T47D (cell line): ENCODE data around the gene SHC4.
"Not testable (repeated sequence)": the region's sequence is repeated elsewhere in the genome, so short reads cannot be mapped to it uniquely, and the experiment has no call there.

ENCODE experiments used
- DNase-seq, 2 experiments: peaks; one replicate each; pipeline versions ENCODE4 v3.0.0 to v3.0.0-alpha.2; 2011 to 2012; ENCODE audit warnings: low read depth in 1 of 2, low spot score in 1 of 2
- JUND ChIP-seq: IDR thresholded peaks from 2 replicates; pipeline ENCODE4 v1.6.1; 2012; ENCODE audit warnings: low read depth
- in situ Hi-C: cut with HindIII; loops from 2 replicates; pipeline ENCODE4 v1.10.0; 2016; ENCODE audit warnings: low sequenced_read_pairs, low pct_unique_long_range_greater_than_20kb

SHC4 gene

DNA sequence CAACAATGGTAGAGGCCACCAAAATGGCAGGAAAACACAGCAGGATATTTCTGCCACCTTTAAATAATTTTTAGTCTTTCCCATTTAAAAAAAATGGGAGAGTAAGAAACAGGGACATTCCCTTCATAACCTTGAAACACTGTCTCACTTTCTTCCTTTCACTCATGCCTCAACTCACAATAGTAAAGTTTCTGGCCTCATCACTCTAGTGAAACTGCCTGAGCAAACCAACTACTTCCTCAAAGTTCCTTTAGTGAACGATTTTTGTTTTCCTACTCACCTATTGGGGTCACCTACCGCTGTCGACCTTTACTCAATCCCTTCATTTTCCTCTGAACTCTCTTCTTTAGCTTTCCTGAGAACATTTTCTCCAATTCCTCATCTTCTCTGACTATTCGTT, 33.0 kb downstream of the SHC4 start:
- no peak for TF ChIP-seq JUND
- in situ Hi-C loops, result no loop called here

GRCh38 chr15:48929661-48930060, 34.1 kb downstream of the SHC4 start:
- DNase-seq, result peak in 1 of 2 experiments; percentile 9
- no peak for TF ChIP-seq JUND
- in situ Hi-C loops, result no loop called here

More for the DNA sequence above, 33.0 kb downstream of the SHC4 start:
- DNase-seq, result no peak

DNA sequence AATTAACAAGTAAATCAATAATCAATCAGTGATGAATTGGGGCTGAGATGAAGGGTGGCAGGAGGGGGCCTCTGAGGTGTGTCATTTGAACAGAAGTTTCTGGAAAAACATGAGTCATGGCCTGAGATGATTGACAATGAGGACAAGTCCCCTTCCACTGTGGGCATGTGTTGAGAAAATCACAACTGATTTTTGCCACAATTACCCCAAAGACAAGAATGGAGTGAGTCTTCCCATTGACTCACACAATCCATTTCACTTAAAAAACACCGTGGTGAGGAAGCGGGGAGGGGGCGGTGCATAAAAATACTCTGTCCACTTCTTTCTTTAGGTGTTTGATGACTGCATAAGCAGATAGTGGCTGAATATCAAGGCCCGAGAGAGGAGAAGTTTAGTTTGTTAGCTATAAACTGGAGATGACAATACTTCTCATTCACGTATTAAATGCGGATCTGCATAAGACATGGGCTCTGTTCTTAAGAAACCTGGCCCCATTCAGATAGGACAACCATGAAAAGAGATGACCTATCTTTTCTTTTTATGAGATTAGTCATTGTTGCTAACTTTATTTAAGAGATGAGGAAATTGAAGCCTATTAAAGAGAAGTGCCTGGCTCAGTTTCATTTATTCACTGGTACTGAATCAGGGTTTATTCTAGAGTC, 34.7 kb downstream of the SHC4 start:
- no peak for TF ChIP-seq JUND

DNA sequence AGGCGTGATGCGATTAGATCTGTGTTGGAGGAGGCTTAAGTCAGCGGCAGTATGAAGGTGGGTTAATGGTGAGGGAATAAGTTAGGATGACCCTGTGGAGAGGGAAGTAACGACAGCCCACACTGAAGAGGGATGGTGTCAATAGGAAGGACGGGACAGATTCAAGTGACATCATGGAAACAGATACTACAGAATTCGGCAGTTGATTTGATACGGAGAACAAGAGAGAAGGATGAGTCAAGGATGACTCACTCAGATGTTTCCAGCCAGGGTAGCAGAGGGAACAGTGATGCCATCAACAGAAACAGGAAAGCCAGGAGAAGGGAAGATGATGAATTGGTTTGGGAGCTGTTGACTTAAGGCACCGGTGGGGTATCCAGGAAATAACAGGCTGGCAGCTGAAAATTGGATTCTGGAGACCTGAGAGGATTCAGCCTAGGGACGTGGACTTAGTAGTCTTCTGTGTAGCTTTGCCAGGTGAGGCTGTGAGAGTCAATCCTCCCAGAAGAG, 38.0 kb downstream of the SHC4 start:
- no peak for TF ChIP-seq JUND
- in situ Hi-C loops, result no loop called here
- no peak for DNase-seq

More for the DNA sequence above, 34.7 kb downstream of the SHC4 start:
- in situ Hi-C loops, result no loop called here
- no peak for DNase-seq

DNA sequence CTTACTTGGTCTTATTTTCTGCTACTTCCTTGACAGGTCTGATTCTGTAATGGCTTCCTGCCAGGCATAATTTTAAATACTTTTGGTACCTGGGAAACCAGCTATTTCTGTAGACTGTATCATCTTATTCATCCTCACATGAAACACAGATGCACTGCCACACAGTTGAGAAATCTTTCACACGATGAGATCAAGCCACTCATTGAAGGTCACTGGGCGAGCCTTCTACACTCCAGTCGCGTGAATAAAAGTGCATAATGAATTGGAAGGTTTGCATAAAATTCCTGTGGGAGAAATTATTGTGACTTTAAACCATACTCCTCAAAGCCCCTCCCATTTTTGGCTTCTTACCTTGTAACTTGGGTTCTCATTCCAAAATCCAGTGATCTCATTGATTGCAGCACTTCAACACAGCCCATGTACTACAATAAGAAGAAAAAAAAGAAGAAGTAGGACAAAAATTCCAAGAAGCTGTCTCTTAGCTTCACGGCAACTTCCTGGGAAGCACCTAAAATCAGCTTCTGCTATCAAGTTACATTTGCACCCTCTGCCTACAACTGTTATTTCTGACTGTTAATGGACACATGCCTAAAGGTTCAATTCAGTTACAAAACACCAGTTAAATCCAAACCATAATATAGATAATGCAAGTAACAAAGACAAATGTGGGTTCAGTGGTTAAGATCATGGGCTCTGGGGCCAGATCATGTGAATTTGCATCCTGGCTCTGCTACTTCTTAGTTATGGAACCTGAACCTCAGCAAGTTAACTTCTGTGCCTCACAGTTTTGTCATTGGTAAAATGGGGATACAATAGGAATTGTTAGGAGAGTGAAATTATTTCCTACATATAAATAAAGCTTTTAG, 39.0 kb downstream of the SHC4 start:
- DNase-seq, result no peak
- in situ Hi-C loops, result no loop called here
- TF ChIP-seq JUND, result no peak

DNA sequence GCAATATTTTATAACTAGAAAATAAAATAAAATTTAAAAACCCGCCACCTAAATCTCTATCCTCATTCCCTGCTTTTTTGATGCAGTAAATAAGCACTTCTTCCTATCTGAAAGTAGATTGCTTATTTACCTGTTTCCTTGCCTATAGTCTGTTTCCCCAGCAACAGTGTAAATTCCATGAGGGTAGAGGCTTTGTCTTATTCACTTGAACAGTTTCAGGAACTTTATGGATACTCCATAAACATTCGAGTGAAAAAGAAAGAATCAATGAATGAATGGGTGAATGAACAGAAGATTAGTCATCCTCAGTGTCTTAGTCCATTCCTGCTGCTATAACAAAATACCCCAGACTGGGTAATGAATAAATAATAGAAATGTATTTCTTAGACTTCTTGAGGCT, 41.7 kb downstream of the SHC4 start:
- TF ChIP-seq JUND, result no peak
- DNase-seq, result no peak
- in situ Hi-C loops, result no loop called here

DNA sequence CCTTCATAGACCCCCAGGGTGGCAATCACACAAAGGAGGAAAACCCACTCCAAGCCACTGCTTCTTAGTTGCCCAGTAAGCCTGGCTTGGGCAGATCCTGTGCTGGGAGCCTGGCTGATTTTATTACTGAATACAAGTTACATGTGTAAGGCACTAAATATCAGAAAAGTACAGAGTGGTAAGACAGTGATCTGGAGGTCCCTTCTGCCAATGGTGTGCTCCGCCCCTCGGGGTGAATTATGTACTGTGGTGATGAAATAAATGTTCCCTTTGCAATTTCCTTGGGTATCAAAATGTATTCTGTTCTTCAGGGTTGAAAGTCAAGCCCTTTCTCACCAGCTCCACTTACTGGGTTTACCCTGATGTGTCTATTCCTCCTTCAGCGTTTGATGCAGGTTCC, 47.0 kb downstream of the SHC4 start:
- no peak for DNase-seq
- in situ Hi-C loops, result no loop called here
- no peak for TF ChIP-seq JUND

DNA sequence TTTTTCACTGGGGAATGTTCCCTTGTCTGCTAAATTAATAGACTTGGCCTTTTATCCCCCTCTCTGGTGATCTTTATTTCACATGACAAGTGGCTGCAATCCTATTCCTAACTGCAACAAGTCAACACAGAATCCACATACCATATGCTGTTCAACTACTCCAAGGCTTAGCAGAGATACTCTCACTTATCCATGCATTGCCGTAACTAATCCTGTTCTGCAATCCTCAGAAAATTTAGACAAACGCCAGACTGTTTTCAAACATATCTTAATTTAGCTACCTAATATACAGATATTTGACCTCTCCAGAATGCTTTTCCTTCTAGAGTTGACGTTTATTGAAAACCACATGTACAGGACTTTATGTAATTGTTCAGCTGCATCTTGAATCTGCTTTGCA, 47.9 kb downstream of the SHC4 start:
- TF ChIP-seq JUND, result no peak
- in situ Hi-C loops, result no loop called here
- DNase-seq, result no peak

GRCh38 chr15:48914717-48915116, 49.0 kb downstream of the SHC4 start:
- in situ Hi-C loops, result no loop called here
- no peak for DNase-seq
- TF ChIP-seq JUND, result no peak

GRCh38 chr15:48913141-48913540, 50.6 kb downstream of the SHC4 start:
- in situ Hi-C loops, result no loop called here
- no peak for TF ChIP-seq JUND
- DNase-seq, result no peak

GRCh38 chr15:48910554-48910953, 53.2 kb downstream of the SHC4 start:
- in situ Hi-C loops, DNase-seq: not testable (repeated sequence)

GRCh38 chr15:48909313-48909712, 54.4 kb downstream of the SHC4 start:
- not testable (repeated sequence) for DNase-seq

GRCh38 chr15:48905847-48906246, 57.9 kb downstream of the SHC4 start:
- DNase-seq, result no peak
- in situ Hi-C loops, result no loop called here
- TF ChIP-seq JUND, result no peak

More at GRCh38 chr15:48909313-48909712, 54.4 kb downstream of the SHC4 start:
- in situ Hi-C loops, result not testable (repeated sequence)
